ENCODE measurements around the gene PLP1.

- TF ChIP-seq PPARA (CRISPR knock-in tag; IDR thresholded peaks at IDR 0.05; ENCODE audit: borderline replicate concordance) (no peak), RARB (CRISPR knock-in tag; IDR thresholded peaks at IDR 0.05) (no peak), ARNTL (CRISPR knock-in tag; IDR thresholded peaks at IDR 0.05; ENCODE audit: borderline replicate concordance, low read depth) (no peak), PATZ1 (CRISPR knock-in tag; IDR thresholded peaks at IDR 0.05; ENCODE audit: borderline replicate concordance) (no peak), BACH2 (CRISPR knock-in tag; IDR thresholded peaks at IDR 0.05; ENCODE audit: borderline replicate concordance) (no peak)
- TF ChIP-seq, protein P1, sequence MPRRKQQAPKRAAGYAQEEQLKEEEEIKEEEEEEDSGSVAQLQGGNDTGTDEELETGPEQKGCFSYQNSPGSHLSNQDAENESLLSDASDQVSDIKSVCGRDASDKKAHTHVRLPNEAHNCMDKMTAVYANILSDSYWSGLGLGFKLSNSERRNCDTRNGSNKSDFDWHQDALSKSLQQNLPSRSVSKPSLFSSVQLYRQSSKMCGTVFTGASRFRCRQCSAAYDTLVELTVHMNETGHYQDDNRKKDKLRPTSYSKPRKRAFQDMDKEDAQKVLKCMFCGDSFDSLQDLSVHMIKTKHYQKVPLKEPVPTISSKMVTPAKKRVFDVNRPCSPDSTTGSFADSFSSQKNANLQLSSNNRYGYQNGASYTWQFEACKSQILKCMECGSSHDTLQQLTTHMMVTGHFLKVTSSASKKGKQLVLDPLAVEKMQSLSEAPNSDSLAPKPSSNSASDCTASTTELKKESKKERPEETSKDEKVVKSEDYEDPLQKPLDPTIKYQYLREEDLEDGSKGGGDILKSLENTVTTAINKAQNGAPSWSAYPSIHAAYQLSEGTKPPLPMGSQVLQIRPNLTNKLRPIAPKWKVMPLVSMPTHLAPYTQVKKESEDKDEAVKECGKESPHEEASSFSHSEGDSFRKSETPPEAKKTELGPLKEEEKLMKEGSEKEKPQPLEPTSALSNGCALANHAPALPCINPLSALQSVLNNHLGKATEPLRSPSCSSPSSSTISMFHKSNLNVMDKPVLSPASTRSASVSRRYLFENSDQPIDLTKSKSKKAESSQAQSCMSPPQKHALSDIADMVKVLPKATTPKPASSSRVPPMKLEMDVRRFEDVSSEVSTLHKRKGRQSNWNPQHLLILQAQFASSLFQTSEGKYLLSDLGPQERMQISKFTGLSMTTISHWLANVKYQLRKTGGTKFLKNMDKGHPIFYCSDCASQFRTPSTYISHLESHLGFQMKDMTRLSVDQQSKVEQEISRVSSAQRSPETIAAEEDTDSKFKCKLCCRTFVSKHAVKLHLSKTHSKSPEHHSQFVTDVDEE (CRISPR knock-in tag; IDR thresholded peaks at IDR 0.05) = no peak
Measured at GRCh38 chrX:103794119-103794518, 17.5 kb downstream of the PLP1 start.

Data from SK-N-SH treated with all-trans-retinoic acid at 6 μM for 48 hours (cell line).